ENCODE results near the gene MEIS2.

DNA sequence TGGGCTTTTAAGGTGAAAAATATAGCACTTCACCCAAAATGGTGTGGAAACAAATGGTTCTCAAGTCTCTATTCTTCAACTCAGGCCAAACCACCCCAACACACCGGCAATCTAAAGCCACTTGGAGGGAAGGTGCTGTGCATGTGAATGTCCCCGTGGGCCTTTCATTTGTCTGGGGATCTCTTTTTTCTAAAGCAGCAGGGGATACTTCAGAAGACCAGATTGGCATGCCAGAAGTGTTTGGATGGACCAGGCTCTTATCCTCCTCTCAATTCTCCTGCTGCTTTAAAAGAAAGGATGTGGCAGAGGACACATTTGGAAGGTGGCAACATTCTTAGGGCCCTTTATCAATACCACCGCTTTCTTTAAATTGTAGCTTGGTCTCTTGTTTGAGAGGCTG lies 193.1 kb downstream of the MEIS2 start:
- no peak for TF ChIP-seq ZNF34 (CRISPR knock-in tag; IDR thresholded peaks at IDR 0.05; ENCODE audit: borderline replicate concordance)
- no peak for TF ChIP-seq ZNF687 (CRISPR knock-in tag; IDR thresholded peaks at IDR 0.05)
- TF ChIP-seq NFIC (IDR thresholded peaks at IDR 0.05; ENCODE audit: low read length) = no peak
- no peak for TF ChIP-seq ZNF780A (CRISPR knock-in tag; IDR thresholded peaks at IDR 0.05)
- no peak for TF ChIP-seq KLF9 (CRISPR knock-in tag; IDR thresholded peaks at IDR 0.05; ENCODE audit: low read depth)
- TF ChIP-seq, protein P1, sequence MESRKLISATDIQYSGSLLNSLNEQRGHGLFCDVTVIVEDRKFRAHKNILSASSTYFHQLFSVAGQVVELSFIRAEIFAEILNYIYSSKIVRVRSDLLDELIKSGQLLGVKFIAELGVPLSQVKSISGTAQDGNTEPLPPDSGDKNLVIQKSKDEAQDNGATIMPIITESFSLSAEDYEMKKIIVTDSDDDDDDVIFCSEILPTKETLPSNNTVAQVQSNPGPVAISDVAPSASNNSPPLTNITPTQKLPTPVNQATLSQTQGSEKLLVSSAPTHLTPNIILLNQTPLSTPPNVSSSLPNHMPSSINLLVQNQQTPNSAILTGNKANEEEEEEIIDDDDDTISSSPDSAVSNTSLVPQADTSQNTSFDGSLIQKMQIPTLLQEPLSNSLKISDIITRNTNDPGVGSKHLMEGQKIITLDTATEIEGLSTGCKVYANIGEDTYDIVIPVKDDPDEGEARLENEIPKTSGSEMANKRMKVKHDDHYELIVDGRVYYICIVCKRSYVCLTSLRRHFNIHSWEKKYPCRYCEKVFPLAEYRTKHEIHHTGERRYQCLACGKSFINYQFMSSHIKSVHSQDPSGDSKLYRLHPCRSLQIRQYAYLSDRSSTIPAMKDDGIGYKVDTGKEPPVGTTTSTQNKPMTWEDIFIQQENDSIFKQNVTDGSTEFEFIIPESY (CRISPR knock-in tag; IDR thresholded peaks at IDR 0.05) = no peak
- no peak for TF ChIP-seq PITX1 (CRISPR knock-in tag; IDR thresholded peaks at IDR 0.05)
- no peak for TF ChIP-seq GABPA (IDR thresholded peaks at IDR 0.05; ENCODE audit: low read depth, low read length)
- no peak for TF ChIP-seq GABPA (CRISPR knock-in tag; IDR thresholded peaks at IDR 0.05; ENCODE audit: low read depth)
- no peak for TF ChIP-seq CTCF (CRISPR knock-in tag; IDR thresholded peaks at IDR 0.05)
- TF ChIP-seq ATF7 (IDR thresholded peaks at IDR 0.05) = no peak
- no peak for TF ChIP-seq ATF7 (CRISPR knock-in tag; IDR thresholded peaks at IDR 0.05)
- TF ChIP-seq NPAS2 (CRISPR knock-in tag; IDR thresholded peaks at IDR 0.05; ENCODE audit: borderline replicate concordance) = no peak

Measured in HepG2 (cell line).